Ascending aorta (tissue), 2 donors: ENCODE results near the gene RAD51B. TPM values are rescaled to one million over a fixed set of nuclear protein-coding genes. Genes with fewer than 3 reads are reported as not detected.

ENCODE experiments used
- DNase-seq, 2 donors: peaks; one replicate each; pipeline ENCODE4 v3.0.0-alpha.2; 2019; ENCODE audit warnings: low spot score in 2 of 2
- H3K27ac ChIP-seq, 2 donors: fragments of 200-600 bp; sonication (generic); one replicate each; pipeline ENCODE4 v1.5.1; 2016 to 2017; ENCODE audit warnings: mild to moderate bottlenecking in 1 of 2
- H3K27me3 ChIP-seq: fragments of 200-600 bp; sonication (generic); one replicate; pipeline ENCODE4 v1.5.1; 2017
- H3K36me3 ChIP-seq, 2 donors: fragments of 200-600 bp; sonication (generic); one replicate each; pipeline ENCODE4 v1.5.1; 2016
- H3K4me1 ChIP-seq, 2 donors: fragments of 200-600 bp; sonication (generic); one replicate each; pipeline ENCODE4 v1.5.1; 2016 to 2017; ENCODE audit warnings: mild to moderate bottlenecking in 1 of 2
- H3K4me3 ChIP-seq, 2 donors: fragments of 200-600 bp; sonication (generic); one replicate each; pipeline ENCODE4 v1.5.1; 2016 to 2017; ENCODE audit warnings: mild to moderate bottlenecking in 1 of 2
- H3K9me3 ChIP-seq, 2 donors: fragments of 200-600 bp; sonication (generic); one replicate each; pipeline ENCODE4 v1.5.1; 2016
- CTCF ChIP-seq, 3 experiments: fragments of 200-600 bp in 2 of 3; fragments of 450-650 bp in 1 of 3; sonication (generic) in 2 of 3; IDR thresholded peaks; one replicate each; pipeline ENCODE4 v1.5.1; 2016 to 2019; ENCODE audit warnings: antibody characterized with exemption in 3 of 3, mild to moderate bottlenecking in 1 of 3, moderate library complexity in 1 of 3
- intact Hi-C: fragments of 100-400 bp; cut with DNase I; formaldehyde crosslinking; loops from one replicate; pipeline ENCODE4 v1.15.1; 2023
- total RNA-seq: library from RNA; depleted of rRNA; stranded (reverse); fragments of >200 nt; gene quantifications from one replicate; pipeline ENCODE4 v1.1.0, GENCODE V29; 2016

Gene RAD51B
- total RNA-seq, 1 donor from 2014 or later, result not detected

- no peak for TF ChIP-seq CTCF (IDR thresholded peaks at IDR 0.05)
- intact Hi-C loops, result no loop called here
- no peak for DNase-seq
- Histone ChIP-seq H3K27ac (peak overlapping the region; percentile 34 to 40), H3K36me3 (no peaks in the 10 kb centered on the region), H3K27me3 (no peaks in the 10 kb centered on the region), H3K4me1 (peaks cover 2 to 16% of the 10 kb centered on the region in 2 donors), H3K4me3 (no peak overlapping the region), H3K9me3 (no peaks in the 10 kb centered on the region)
These were observed 345.1 kb downstream of the RAD51B start for GRCh38 chr14:68164711-68165113.

- no peak for TF ChIP-seq CTCF (IDR thresholded peaks at IDR 0.05)
- no peaks in the 10 kb centered on the region for H3K36me3 ChIP-seq
- H3K4me3 ChIP-seq, result no peak overlapping the region
- no peaks in the 10 kb centered on the region for H3K9me3 ChIP-seq
- H3K27me3 ChIP-seq, result no peaks in the 10 kb centered on the region
- DNase-seq, result no peak
- peaks cover 2 to 16% of the 10 kb centered on the region in 2 donors for H3K4me1 ChIP-seq
- intact Hi-C loops, result no loop called here
- H3K27ac ChIP-seq, result peak overlapping the region; percentile 34 to 40
These were observed 345.8 kb downstream of the RAD51B start for GRCh38 chr14:68165274-68165843.

- H3K36me3 ChIP-seq, result no peaks in the 10 kb centered on the region
- no peaks in the 10 kb centered on the region for H3K9me3 ChIP-seq
- no peak for DNase-seq
- TF ChIP-seq CTCF (IDR thresholded peaks at IDR 0.05), result no peak
- intact Hi-C loops, result no loop called here
- H3K4me3 ChIP-seq, result no peak overlapping the region
- H3K27ac ChIP-seq, result no peak overlapping the region
- H3K4me1 ChIP-seq, result peaks cover 0 to 16% of the 10 kb centered on the region in 2 donors
- no peaks in the 10 kb centered on the region for H3K27me3 ChIP-seq
These were observed 347.3 kb downstream of the RAD51B start for GRCh38 chr14:68166731-68167382.

GRCh38 chr14:68167383-68168087 lies 348.0 kb downstream of the RAD51B start:
- DNase-seq, result no peak
- Histone ChIP-seq H3K9me3 (no peaks in the 10 kb centered on the region), H3K36me3 (no peaks in the 10 kb centered on the region), H3K4me1 (peaks cover 0 to 16% of the 10 kb centered on the region in 2 donors), H3K27ac (no peak overlapping the region), H3K4me3 (no peak overlapping the region), H3K27me3 (no peaks in the 10 kb centered on the region)
- intact Hi-C loops, result no loop called here
- no peak for TF ChIP-seq CTCF (IDR thresholded peaks at IDR 0.05)

GRCh38 chr14:68168460-68169109 lies 349.0 kb downstream of the RAD51B start:
- Histone ChIP-seq H3K9me3 (no peaks in the 10 kb centered on the region), H3K36me3 (no peaks in the 10 kb centered on the region), H3K27ac (no peak overlapping the region), H3K4me3 (no peak overlapping the region), H3K27me3 (no peaks in the 10 kb centered on the region), H3K4me1 (peaks cover 0 to 16% of the 10 kb centered on the region in 2 donors)
- no peak for DNase-seq
- no peak for TF ChIP-seq CTCF (IDR thresholded peaks at IDR 0.05)
- intact Hi-C loops, result no loop called here
